ENCODE data around the gene PRR20B.
"Not testable (repeated sequence)": the region's sequence is repeated elsewhere in the genome, so short reads cannot be mapped to it uniquely, and the experiment has no call there.

The PRR20B gene
- 0 reads per million in 3 donors for total RNA-seq

- H3K36me3 ChIP-seq (ENCODE audit: control insufficient read depth, insufficient read depth, low read length); H3K27me3 ChIP-seq (replicated peaks; ENCODE audit: control insufficient read depth, insufficient read depth, low read length, poor library complexity, severe bottlenecking); H3K4me1 ChIP-seq (ENCODE audit: control insufficient read depth, insufficient read depth, low read length, poor library complexity, severe bottlenecking); H3K4me3 ChIP-seq (ENCODE audit: insufficient read depth, low read depth, low read length, poor library complexity, severe bottlenecking); H3K9me3 ChIP-seq (ENCODE audit: control insufficient read depth, low read length); DNase-seq; H3K27ac ChIP-seq (ENCODE audit: insufficient read depth, low read length, poor library complexity, severe bottlenecking): not testable (repeated sequence)
These were observed at the start of gene PRR20B for GRCh38 chr13:57147188-57147587. PRR20B (plus strand) TSS chr13:57147488; CDS start chr13:57147875, 387 bp downstream.

GRCh38 chr13:57114945-57115344 is 32.3 kb upstream of the PRR20B start:
- no peaks in the 10 kb centered on the region for H3K36me3 ChIP-seq (ENCODE audit: control insufficient read depth, insufficient read depth, low read length)
- no peaks in the 10 kb centered on the region for H3K9me3 ChIP-seq (ENCODE audit: control insufficient read depth, low read length)
- no peak for DNase-seq
- H3K27ac ChIP-seq (ENCODE audit: insufficient read depth, low read length, poor library complexity, severe bottlenecking): no peak overlapping the region
- H3K27me3 ChIP-seq (replicated peaks; ENCODE audit: control insufficient read depth, insufficient read depth, low read length, poor library complexity, severe bottlenecking): no peaks in the 10 kb centered on the region
- H3K4me1 ChIP-seq (ENCODE audit: control insufficient read depth, insufficient read depth, low read length, poor library complexity, severe bottlenecking): no peaks in the 10 kb centered on the region
- no peak overlapping the region for H3K4me3 ChIP-seq (ENCODE audit: insufficient read depth, low read depth, low read length, poor library complexity, severe bottlenecking)

GRCh38 chr13:57123681-57124080 is 23.6 kb upstream of the PRR20B start:
- Histone ChIP-seq H3K4me1 (ENCODE audit: control insufficient read depth, insufficient read depth, low read length, poor library complexity, severe bottlenecking) (no peaks in the 10 kb centered on the region), H3K9me3 (ENCODE audit: control insufficient read depth, low read length) (no peaks in the 10 kb centered on the region), H3K27me3 (replicated peaks; ENCODE audit: control insufficient read depth, insufficient read depth, low read length, poor library complexity, severe bottlenecking) (no peaks in the 10 kb centered on the region), H3K4me3 (ENCODE audit: insufficient read depth, low read depth, low read length, poor library complexity, severe bottlenecking) (no peak overlapping the region), H3K27ac (ENCODE audit: insufficient read depth, low read length, poor library complexity, severe bottlenecking) (no peak overlapping the region), H3K36me3 (ENCODE audit: control insufficient read depth, insufficient read depth, low read length) (no peaks in the 10 kb centered on the region)
- no peak for DNase-seq

GRCh38 chr13:57128909-57129308 is 18.4 kb upstream of the PRR20B start:
- H3K27me3 ChIP-seq (replicated peaks; ENCODE audit: control insufficient read depth, insufficient read depth, low read length, poor library complexity, severe bottlenecking): no peaks in the 10 kb centered on the region
- H3K27ac ChIP-seq (ENCODE audit: insufficient read depth, low read length, poor library complexity, severe bottlenecking): no peak overlapping the region
- H3K9me3 ChIP-seq (ENCODE audit: control insufficient read depth, low read length): no peaks in the 10 kb centered on the region
- no peak overlapping the region for H3K4me3 ChIP-seq (ENCODE audit: insufficient read depth, low read depth, low read length, poor library complexity, severe bottlenecking)
- no peaks in the 10 kb centered on the region for H3K36me3 ChIP-seq (ENCODE audit: control insufficient read depth, insufficient read depth, low read length)
- no peaks in the 10 kb centered on the region for H3K4me1 ChIP-seq (ENCODE audit: control insufficient read depth, insufficient read depth, low read length, poor library complexity, severe bottlenecking)
- no peak for DNase-seq

- no peaks in the 10 kb centered on the region for H3K27me3 ChIP-seq (replicated peaks; ENCODE audit: control insufficient read depth, insufficient read depth, low read length, poor library complexity, severe bottlenecking)
- H3K9me3 ChIP-seq (ENCODE audit: control insufficient read depth, low read length): no peaks in the 10 kb centered on the region
- no peaks in the 10 kb centered on the region for H3K36me3 ChIP-seq (ENCODE audit: control insufficient read depth, insufficient read depth, low read length)
- DNase-seq: no peak
- no peak overlapping the region for H3K27ac ChIP-seq (ENCODE audit: insufficient read depth, low read length, poor library complexity, severe bottlenecking)
- no peak overlapping the region for H3K4me3 ChIP-seq (ENCODE audit: insufficient read depth, low read depth, low read length, poor library complexity, severe bottlenecking)
- no peaks in the 10 kb centered on the region for H3K4me1 ChIP-seq (ENCODE audit: control insufficient read depth, insufficient read depth, low read length, poor library complexity, severe bottlenecking)
These were observed 11.2 kb upstream of the PRR20B start for GRCh38 chr13:57136093-57136492.

- Histone ChIP-seq H3K4me3 (ENCODE audit: insufficient read depth, low read depth, low read length, poor library complexity, severe bottlenecking) (no peak overlapping the region), H3K27me3 (replicated peaks; ENCODE audit: control insufficient read depth, insufficient read depth, low read length, poor library complexity, severe bottlenecking) (no peaks in the 10 kb centered on the region), H3K36me3 (ENCODE audit: control insufficient read depth, insufficient read depth, low read length) (no peaks in the 10 kb centered on the region), H3K27ac (ENCODE audit: insufficient read depth, low read length, poor library complexity, severe bottlenecking) (no peak overlapping the region), H3K9me3 (ENCODE audit: control insufficient read depth, low read length) (no peaks in the 10 kb centered on the region), H3K4me1 (ENCODE audit: control insufficient read depth, insufficient read depth, low read length, poor library complexity, severe bottlenecking) (no peaks in the 10 kb centered on the region)
- no peak for DNase-seq
These were observed 9.7 kb upstream of the PRR20B start for GRCh38 chr13:57137585-57137984.

- Histone ChIP-seq H3K36me3 (ENCODE audit: control insufficient read depth, insufficient read depth, low read length) (no peaks in the 10 kb centered on the region), H3K27me3 (replicated peaks; ENCODE audit: control insufficient read depth, insufficient read depth, low read length, poor library complexity, severe bottlenecking) (no peaks in the 10 kb centered on the region), H3K9me3 (ENCODE audit: control insufficient read depth, low read length) (no peaks in the 10 kb centered on the region), H3K4me1 (ENCODE audit: control insufficient read depth, insufficient read depth, low read length, poor library complexity, severe bottlenecking) (no peaks in the 10 kb centered on the region), H3K27ac (ENCODE audit: insufficient read depth, low read length, poor library complexity, severe bottlenecking) (no peak overlapping the region), H3K4me3 (ENCODE audit: insufficient read depth, low read depth, low read length, poor library complexity, severe bottlenecking) (no peak overlapping the region)
- no peak for DNase-seq
These were observed 8.3 kb upstream of the PRR20B start for GRCh38 chr13:57138988-57139387.

GRCh38 chr13:57139781-57140180 is 7.5 kb upstream of the PRR20B start:
- not testable (repeated sequence) for H3K36me3 ChIP-seq (ENCODE audit: control insufficient read depth, insufficient read depth, low read length); H3K27me3 ChIP-seq (replicated peaks; ENCODE audit: control insufficient read depth, insufficient read depth, low read length, poor library complexity, severe bottlenecking); H3K27ac ChIP-seq (ENCODE audit: insufficient read depth, low read length, poor library complexity, severe bottlenecking); DNase-seq; H3K4me3 ChIP-seq (ENCODE audit: insufficient read depth, low read depth, low read length, poor library complexity, severe bottlenecking); H3K9me3 ChIP-seq (ENCODE audit: control insufficient read depth, low read length); H3K4me1 ChIP-seq (ENCODE audit: control insufficient read depth, insufficient read depth, low read length, poor library complexity, severe bottlenecking)

GRCh38 chr13:57140235-57140968 is 6.9 kb upstream of the PRR20B start, which contains the start of gene PRR20A:
PRR20A (plus strand) TSS chr13:57140918; CDS start chr13:57141305, 387 bp downstream.
- H3K27ac ChIP-seq (ENCODE audit: insufficient read depth, low read length, poor library complexity, severe bottlenecking); H3K4me1 ChIP-seq (ENCODE audit: control insufficient read depth, insufficient read depth, low read length, poor library complexity, severe bottlenecking); H3K36me3 ChIP-seq (ENCODE audit: control insufficient read depth, insufficient read depth, low read length); DNase-seq; H3K27me3 ChIP-seq (replicated peaks; ENCODE audit: control insufficient read depth, insufficient read depth, low read length, poor library complexity, severe bottlenecking); H3K9me3 ChIP-seq (ENCODE audit: control insufficient read depth, low read length); H3K4me3 ChIP-seq (ENCODE audit: insufficient read depth, low read depth, low read length, poor library complexity, severe bottlenecking): not testable (repeated sequence)

GRCh38 chr13:57148106-57148505 is 818 bp downstream of the PRR20B start:
- not testable (repeated sequence) for H3K27me3 ChIP-seq (replicated peaks; ENCODE audit: control insufficient read depth, insufficient read depth, low read length, poor library complexity, severe bottlenecking); H3K4me1 ChIP-seq (ENCODE audit: control insufficient read depth, insufficient read depth, low read length, poor library complexity, severe bottlenecking); H3K36me3 ChIP-seq (ENCODE audit: control insufficient read depth, insufficient read depth, low read length); H3K27ac ChIP-seq (ENCODE audit: insufficient read depth, low read length, poor library complexity, severe bottlenecking); H3K4me3 ChIP-seq (ENCODE audit: insufficient read depth, low read depth, low read length, poor library complexity, severe bottlenecking); H3K9me3 ChIP-seq (ENCODE audit: control insufficient read depth, low read length); DNase-seq

Data from effector memory CD4-positive, alpha-beta T cell (primary cell).